ENCODE data around the gene ENC1. TPM values are rescaled to one million over a fixed set of nuclear protein-coding genes. Genes with fewer than 3 reads are reported as not detected.

Gene ENC1
- total RNA-seq, 4 donors from 2014 or later: 8.9 to 23.7 (median 13.1) TPM

DNA sequence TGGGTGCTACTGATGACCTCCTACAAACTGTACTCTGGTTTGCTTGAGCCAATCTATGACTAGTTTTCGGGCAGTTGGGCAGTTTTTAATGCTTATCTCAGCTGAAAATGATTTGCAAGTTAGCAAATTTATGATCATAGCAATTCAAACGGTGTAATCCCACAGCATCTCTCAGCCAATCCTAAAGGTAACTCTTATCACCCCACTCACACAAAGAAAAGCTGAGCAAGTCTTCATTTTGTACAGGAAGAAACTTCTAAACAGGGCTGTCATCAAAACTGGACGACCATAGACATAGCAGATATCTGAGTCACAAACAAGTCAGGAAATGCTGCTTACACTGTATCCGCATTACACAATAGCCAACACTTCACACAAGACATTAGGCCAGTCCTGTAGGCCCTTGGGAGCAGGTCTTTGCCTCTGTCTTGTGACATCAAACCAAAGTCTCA, 2.6 kb upstream of the ENC1 start:
- DNase-seq (ENCODE audit: extremely low spot score): no peak
- Histone ChIP-seq H3K4me1 (peaks cover 35 to 47% (median 36%) of the 10 kb centered on the region in 4 donors), H3K27me3 (no peaks in the 10 kb centered on the region), H3K9me3 (no peaks in the 10 kb centered on the region), H3K4me3 (no peak overlapping the region), H3K27ac (replicated peaks in 1 of 4) (no peak overlapping the region), H3K36me3 (no peaks in the 10 kb centered on the region)
- no peak for TF ChIP-seq POLR2AphosphoS5 (IDR thresholded peaks at IDR 0.05)
- TF ChIP-seq POLR2A (IDR thresholded peaks at IDR 0.05; ENCODE audit: low read depth): no peak
- no peak for TF ChIP-seq EP300 (IDR thresholded peaks at IDR 0.05)
- 59% methylated on average over 4 of the region's 4 CpGs for whole genome bisulfite sequencing
- intact Hi-C loops (cut with DNase I): loop anchor here (2.0 kb wide), 1 partner anchor 608 kb away; no protein-coding TSS in a partner anchor

DNA sequence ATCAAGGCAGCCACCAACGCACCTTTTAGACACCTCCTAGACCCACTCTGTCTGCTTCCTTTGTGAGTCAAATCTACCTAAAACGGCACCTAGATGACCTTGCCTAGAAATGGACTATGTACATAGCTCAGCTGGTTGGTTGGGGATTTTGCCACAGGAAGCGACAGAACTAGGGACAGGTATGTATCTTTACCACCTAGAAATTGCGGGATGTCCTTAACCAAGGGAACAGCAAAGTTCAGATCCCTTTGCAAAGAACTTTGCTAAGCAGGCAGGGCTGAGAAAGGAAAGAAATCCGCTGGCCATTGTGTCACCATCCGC, 2.0 kb upstream of the ENC1 start:
- TF ChIP-seq POLR2AphosphoS5 (IDR thresholded peaks at IDR 0.05): no peak
- TF ChIP-seq EP300 (IDR thresholded peaks at IDR 0.05): no peak
- TF ChIP-seq, protein P1, sequence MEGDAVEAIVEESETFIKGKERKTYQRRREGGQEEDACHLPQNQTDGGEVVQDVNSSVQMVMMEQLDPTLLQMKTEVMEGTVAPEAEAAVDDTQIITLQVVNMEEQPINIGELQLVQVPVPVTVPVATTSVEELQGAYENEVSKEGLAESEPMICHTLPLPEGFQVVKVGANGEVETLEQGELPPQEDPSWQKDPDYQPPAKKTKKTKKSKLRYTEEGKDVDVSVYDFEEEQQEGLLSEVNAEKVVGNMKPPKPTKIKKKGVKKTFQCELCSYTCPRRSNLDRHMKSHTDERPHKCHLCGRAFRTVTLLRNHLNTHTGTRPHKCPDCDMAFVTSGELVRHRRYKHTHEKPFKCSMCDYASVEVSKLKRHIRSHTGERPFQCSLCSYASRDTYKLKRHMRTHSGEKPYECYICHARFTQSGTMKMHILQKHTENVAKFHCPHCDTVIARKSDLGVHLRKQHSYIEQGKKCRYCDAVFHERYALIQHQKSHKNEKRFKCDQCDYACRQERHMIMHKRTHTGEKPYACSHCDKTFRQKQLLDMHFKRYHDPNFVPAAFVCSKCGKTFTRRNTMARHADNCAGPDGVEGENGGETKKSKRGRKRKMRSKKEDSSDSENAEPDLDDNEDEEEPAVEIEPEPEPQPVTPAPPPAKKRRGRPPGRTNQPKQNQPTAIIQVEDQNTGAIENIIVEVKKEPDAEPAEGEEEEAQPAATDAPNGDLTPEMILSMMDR (IDR thresholded peaks at IDR 0.05): no peak
- no peak for TF ChIP-seq POLR2A (IDR thresholded peaks at IDR 0.05; ENCODE audit: low read depth)
- Histone ChIP-seq H3K27ac (replicated peaks in 1 of 4) (peak overlapping the region in 1 of 4 donors; percentile 80), H3K27me3 (no peaks in the 10 kb centered on the region), H3K4me1 (peaks cover 36 to 47% (median 37%) of the 10 kb centered on the region in 4 donors), H3K36me3 (no peaks in the 10 kb centered on the region), H3K9me3 (no peaks in the 10 kb centered on the region), H3K4me3 (no peak overlapping the region)
- intact Hi-C loops (cut with DNase I): loop anchor here (2.0 kb wide), 1 partner anchor 608 kb away; no protein-coding TSS in a partner anchor
- WGBS: 81% methylated on average over 6 of the region's 6 CpGs
- no peak for DNase-seq (ENCODE audit: extremely low spot score)

DNA sequence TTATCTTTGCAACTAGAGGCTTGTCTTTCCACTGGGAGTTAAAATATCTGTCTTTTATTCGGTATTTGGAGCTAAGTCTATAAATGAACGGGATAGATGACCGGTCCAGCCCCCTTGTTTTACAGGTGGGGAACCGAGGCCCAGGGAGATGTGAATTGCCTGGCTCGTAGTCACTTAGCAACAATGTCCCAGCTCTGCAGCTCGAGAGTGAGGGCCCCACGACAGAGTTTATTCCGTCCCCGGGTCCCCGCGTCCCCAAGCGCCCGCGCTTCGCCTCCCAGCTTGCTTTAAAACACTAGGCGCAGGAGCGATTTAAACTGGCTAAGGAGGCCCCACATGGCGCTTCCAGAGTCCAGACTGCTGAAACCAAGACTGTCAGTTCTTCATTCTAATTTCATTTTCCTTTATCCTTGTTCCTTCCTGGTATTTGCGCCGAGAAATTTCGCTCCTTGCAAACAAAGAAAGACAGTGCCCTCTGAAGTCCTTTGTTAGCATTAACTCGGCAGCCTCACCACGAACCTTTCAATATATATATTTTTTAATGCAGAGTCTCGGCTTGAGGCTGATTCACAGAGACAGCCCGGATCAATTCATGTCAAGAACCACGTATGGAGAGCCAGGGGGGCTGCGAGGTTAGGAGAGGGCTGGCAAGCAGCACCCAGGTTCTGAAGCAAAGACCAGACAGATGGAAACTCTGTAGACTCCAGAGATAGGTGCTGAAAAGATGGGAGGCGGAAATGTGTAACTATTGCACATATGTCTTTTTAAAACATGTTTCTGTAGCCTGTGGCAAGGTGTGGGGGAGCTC, 1.4 kb upstream of the ENC1 start:
- DNase-seq (ENCODE audit: extremely low spot score): no peak
- no peak for TF ChIP-seq POLR2A (IDR thresholded peaks at IDR 0.05; ENCODE audit: low read depth)
- TF ChIP-seq, protein P1 (IDR thresholded peaks at IDR 0.05): peak; percentile 50 to 64 (median 60)
- intact Hi-C loops (cut with DNase I): loop anchor here (2.0 kb wide), 2 partner anchors 607 to 739 kb away; no protein-coding TSS in a partner anchor
- Histone ChIP-seq H3K27ac (replicated peaks in 1 of 4) (peak overlapping the region; percentile 71 to 85 (median 79)), H3K4me3 (peak overlapping the region; percentile 67 to 76 (median 71)), H3K27me3 (no peaks in the 10 kb centered on the region), H3K9me3 (no peaks in the 10 kb centered on the region), H3K36me3 (no peaks in the 10 kb centered on the region), H3K4me1 (peaks cover 36 to 47% (median 37%) of the 10 kb centered on the region in 4 donors)
- WGBS: 10% methylated on average over 28 of the region's 28 CpGs

- intact Hi-C loops (cut with DNase I): loop anchor here (2.0 kb wide), 1 partner anchor 738 kb away; no protein-coding TSS in a partner anchor
- peak overlapping the region; percentile 71 to 85 (median 79) for H3K27ac ChIP-seq (replicated peaks in 1 of 4)
- H3K4me1 ChIP-seq: peaks cover 36 to 47% (median 37%) of the 10 kb centered on the region in 4 donors
- TF ChIP-seq POLR2AphosphoS5 (IDR thresholded peaks at IDR 0.05) (no peak), POLR2A (IDR thresholded peaks at IDR 0.05; ENCODE audit: low read depth) (no peak), EP300 (IDR thresholded peaks at IDR 0.05) (no peak)
- TF ChIP-seq, protein P1 (IDR thresholded peaks at IDR 0.05): no peak
- no peaks in the 10 kb centered on the region for H3K9me3 ChIP-seq
- H3K4me3 ChIP-seq: peak overlapping the region; percentile 67 to 76 (median 71)
- DNase-seq (ENCODE audit: extremely low spot score): no peak
- under 1% methylated on average over 33 of the region's 47 CpGs for WGBS
- H3K36me3 ChIP-seq: no peaks in the 10 kb centered on the region
- no peaks in the 10 kb centered on the region for H3K27me3 ChIP-seq
Measured at GRCh38 chr5:74640954-74641734, 616 bp upstream of the ENC1 start.
